HG03095 (cell line): ENCODE measurements around the gene FMNL1.
A peak's percentile ranks its signal among the peaks of the same experiment; 100 is the strongest.
"Not testable (repeated sequence)": the region's sequence is repeated elsewhere in the genome, so short reads cannot be mapped to it uniquely, and the experiment has no call there.

Experiments
- ATAC-seq: cut with Tn5 transposase; IDR thresholded peaks from one replicate; pipeline ENCODE4 v1.9.1; 2021; ENCODE audit warnings: moderate library complexity; ENCODE audit not compliant: unreplicated experiment

Gene FMNL1

GRCh38 chr17:45234641-45235415, 13.1 kb downstream of the FMNL1 start:
- no peak for ATAC-seq

GRCh38 chr17:45235416-45236281, 14.0 kb downstream of the FMNL1 start:
- ATAC-seq = no peak

- no peak for ATAC-seq
Observed at GRCh38 chr17:45236282-45236606, 14.6 kb downstream of the FMNL1 start.

GRCh38 chr17:45237686-45238085, 16.0 kb downstream of the FMNL1 start:
- no peak for ATAC-seq

GRCh38 chr17:45238155-45238774, 16.6 kb downstream of the FMNL1 start:
- no peak for ATAC-seq

GRCh38 chr17:45240905-45241327, 19.2 kb downstream of the FMNL1 start:
- no peak for ATAC-seq

GRCh38 chr17:45241328-45242028, 19.8 kb downstream of the FMNL1 start:
- no peak for ATAC-seq

GRCh38 chr17:45242029-45242414, 20.3 kb downstream of the FMNL1 start:
- no peak for ATAC-seq

GRCh38 chr17:45243750-45244149, 22.1 kb downstream of the FMNL1 start:
- no peak for ATAC-seq

- ATAC-seq = no peak
Observed at GRCh38 chr17:45244725-45245656, 23.3 kb downstream of the FMNL1 start.

- ATAC-seq = no peak
Observed at GRCh38 chr17:45246338-45246737, 24.7 kb downstream of the FMNL1 start.

- no peak for ATAC-seq
Observed at GRCh38 chr17:45246861-45247428, 25.3 kb downstream of the FMNL1 start.

GRCh38 chr17:45247429-45248131, 25.9 kb downstream of the FMNL1 start:
- peak; percentile 70 for ATAC-seq

- peak; percentile 40 for ATAC-seq
Observed at GRCh38 chr17:45248132-45248957, 26.7 kb downstream of the FMNL1 start.

GRCh38 chr17:45251931-45252330, 30.2 kb downstream of the FMNL1 start:
- no peak for ATAC-seq

- ATAC-seq = not testable (repeated sequence)
Observed at GRCh38 chr17:45253237-45253636, 31.6 kb downstream of the FMNL1 start.

- no peak for ATAC-seq
Observed at GRCh38 chr17:45253879-45254278, 32.2 kb downstream of the FMNL1 start.

GRCh38 chr17:45255358-45255757, 33.7 kb downstream of the FMNL1 start:
- ATAC-seq = no peak
